ENCODE results near the gene SRBD1. TPM values are rescaled to one million over a fixed set of nuclear protein-coding genes. Genes with fewer than 3 reads are reported as not detected.

SRBD1 gene
- total and polyA plus RNA-seq, 2 of the 8 experiments (the other 6 are each of a cell fraction or from before 2014, with no cell fraction given), result 4.6 to 20.0 TPM

DNA sequence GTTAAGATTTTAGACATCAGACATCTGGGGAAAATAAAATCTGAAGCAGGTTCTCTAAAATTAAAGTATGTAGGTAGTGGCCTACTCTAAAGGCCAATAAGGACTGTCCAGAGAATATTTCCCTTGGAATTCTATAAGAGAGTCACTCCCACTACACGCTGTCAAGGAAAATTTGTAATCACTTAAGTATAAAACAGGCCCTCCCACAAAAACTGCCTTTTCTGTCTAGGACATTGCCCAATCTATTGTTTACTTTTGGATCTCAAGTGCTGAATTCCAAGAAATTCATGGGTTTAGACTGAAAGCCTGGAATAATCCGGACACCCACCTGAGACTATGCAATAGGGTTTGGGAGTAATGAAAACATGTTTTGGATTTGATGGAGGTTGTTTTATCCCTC, 1.7 kb upstream of the SRBD1 start (continued):
- TF ChIP-seq PHF8 (conservative IDR thresholded peaks at IDR 0.05; ENCODE audit: low read depth, low read length) (no peak), USF2 (IDR thresholded peaks at IDR 0.05; ENCODE audit: low read length) (no peak), CHD1 (IDR thresholded peaks at IDR 0.05; ENCODE audit: low read depth, low read length) (no peak), RNF2 (IDR thresholded peaks at IDR 0.05; ENCODE audit: borderline replicate concordance, low read depth, low read length, missing control alignments, poor library complexity, severe bottlenecking) (no peak), CHD2 (IDR thresholded peaks at IDR 0.05; ENCODE audit: low read length) (no peak)

All from H1 (cell line).